Measurements from ENCODE around the gene IL17REL.
A peak's percentile ranks its signal among the peaks of the same experiment; 100 is the strongest.

Gene IL17REL

DNA sequence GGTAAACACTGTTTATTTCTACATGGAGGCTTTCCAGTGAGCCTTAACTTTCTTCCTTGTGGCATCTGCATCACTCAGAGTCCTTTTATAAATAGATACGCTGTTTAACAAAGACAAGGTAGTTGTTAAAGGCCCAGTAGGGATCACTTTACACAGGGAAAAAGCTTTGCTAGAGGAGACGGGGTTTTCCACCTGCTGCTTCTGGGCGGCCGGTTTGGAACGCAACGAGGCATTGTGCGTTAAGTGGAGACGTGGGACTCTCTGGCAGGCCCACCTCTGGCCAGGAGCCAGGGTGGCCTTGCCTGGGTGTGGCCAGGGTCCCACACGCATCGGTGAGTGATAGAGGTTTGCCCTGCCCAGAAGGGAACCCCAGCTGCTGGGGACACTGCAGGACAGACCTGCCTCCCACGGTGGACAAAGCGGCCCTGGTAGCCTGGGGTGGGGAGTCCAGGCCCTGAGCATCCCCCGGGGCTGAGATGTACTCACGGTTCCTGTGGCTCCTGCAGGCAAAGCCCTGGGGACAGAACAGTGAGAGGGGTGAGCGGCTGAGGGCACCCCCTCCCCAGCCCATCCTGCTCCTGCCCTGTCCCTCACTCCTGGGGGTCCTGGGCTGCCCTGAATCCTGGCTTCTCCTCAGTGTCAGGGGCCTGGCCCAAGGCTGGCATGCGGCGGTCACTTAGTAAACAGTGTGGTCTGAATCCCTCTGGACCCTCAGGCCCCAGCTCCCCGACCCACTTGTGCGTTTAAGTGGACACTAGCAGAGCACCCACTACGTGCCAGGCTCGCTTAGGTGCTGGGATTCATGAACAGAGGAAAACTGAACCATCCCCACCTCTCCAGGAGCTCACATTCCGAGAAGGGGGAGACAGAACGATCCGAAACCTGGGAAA lies 4.2 kb downstream of the IL17REL start:
- Mint-ChIP-seq H3K4me3 (no peak overlapping the region), H3K4me1 (ENCODE audit: low read depth) (peaks cover 12% of the 10 kb centered on the region), H3K9me3 (ENCODE audit: low read depth) (no peaks in the 10 kb centered on the region), H3K27me3 (peaks cover 2% of the 10 kb centered on the region), H3K36me3 (no peaks in the 10 kb centered on the region), H3K27ac (no peak overlapping the region)

DNA sequence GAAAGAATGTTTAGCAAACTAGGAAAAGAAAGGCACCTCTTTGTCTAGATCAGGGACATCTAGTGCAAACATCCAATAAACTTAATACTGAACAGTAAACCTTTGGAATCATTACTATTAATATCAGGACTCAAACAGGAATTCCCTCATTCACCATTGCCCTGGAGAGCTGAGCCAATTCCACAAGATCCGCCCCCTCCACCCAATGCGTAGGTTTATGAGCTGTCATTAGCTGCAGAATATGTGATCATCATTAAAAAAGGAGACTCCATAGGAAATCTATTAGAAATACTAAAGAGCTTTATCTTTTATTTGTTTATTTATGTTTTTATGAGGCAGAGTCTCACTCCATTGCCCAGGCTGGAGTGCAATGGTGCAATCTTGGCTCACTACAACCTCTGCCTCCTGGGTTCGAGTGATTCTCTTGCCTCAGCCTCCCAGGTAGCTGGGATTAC lies 5.5 kb downstream of the IL17REL start:
- Mint-ChIP-seq H3K9me3 (ENCODE audit: low read depth) (no peaks in the 10 kb centered on the region), H3K4me3 (no peak overlapping the region), H3K27me3 (peaks cover 2% of the 10 kb centered on the region), H3K4me1 (ENCODE audit: low read depth) (peaks cover 9% of the 10 kb centered on the region), H3K27ac (no peak overlapping the region), H3K36me3 (no peaks in the 10 kb centered on the region)

DNA sequence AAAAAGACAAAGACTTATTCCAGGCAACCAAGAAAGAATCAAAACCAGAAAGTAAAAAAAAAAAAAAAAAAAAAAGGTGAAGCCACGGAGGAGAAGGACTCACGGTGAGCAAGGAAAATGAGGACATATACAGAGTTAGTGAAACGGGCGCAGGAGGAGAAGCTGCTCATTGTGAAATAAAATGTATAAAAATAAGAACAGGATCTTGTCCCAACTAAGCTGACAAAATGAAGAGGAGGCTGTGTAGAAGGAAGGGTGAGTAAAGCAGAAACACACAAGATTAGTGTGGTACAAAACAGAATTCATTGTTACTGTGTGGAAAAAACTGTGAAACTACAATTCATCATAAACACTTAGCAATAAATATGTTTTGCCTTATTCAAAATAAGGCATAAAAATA lies 7.6 kb downstream of the IL17REL start:
- Mint-ChIP-seq H3K9me3 (ENCODE audit: low read depth) (no peaks in the 10 kb centered on the region), H3K4me3 (no peak overlapping the region), H3K4me1 (ENCODE audit: low read depth) (no peaks in the 10 kb centered on the region), H3K27me3 (no peaks in the 10 kb centered on the region), H3K27ac (no peak overlapping the region), H3K36me3 (no peaks in the 10 kb centered on the region)

DNA sequence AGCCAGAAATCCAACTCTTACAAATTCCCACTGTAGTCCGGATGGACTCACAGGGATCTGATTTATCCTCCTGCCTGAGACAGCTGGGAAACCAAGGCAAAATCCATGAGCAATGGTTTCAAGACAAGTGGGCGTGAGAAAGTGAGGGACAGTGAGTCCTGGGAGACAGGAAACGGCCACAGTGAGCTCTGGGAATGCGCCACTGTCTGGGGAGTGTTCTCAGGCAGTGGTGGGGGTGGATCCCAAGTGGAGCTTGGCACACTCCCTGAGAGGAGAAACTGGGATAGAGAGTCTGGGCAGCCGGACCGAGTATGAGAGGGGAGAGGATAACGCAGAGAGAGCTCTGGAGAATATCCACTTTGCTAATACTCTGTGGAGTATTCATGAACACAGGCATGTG lies 9.8 kb downstream of the IL17REL start:
- Mint-ChIP-seq H3K27ac (no peak overlapping the region), H3K36me3 (no peaks in the 10 kb centered on the region), H3K27me3 (peaks cover 3% of the 10 kb centered on the region), H3K9me3 (ENCODE audit: low read depth) (no peaks in the 10 kb centered on the region), H3K4me3 (no peak overlapping the region), H3K4me1 (ENCODE audit: low read depth) (peaks cover 9% of the 10 kb centered on the region)

DNA sequence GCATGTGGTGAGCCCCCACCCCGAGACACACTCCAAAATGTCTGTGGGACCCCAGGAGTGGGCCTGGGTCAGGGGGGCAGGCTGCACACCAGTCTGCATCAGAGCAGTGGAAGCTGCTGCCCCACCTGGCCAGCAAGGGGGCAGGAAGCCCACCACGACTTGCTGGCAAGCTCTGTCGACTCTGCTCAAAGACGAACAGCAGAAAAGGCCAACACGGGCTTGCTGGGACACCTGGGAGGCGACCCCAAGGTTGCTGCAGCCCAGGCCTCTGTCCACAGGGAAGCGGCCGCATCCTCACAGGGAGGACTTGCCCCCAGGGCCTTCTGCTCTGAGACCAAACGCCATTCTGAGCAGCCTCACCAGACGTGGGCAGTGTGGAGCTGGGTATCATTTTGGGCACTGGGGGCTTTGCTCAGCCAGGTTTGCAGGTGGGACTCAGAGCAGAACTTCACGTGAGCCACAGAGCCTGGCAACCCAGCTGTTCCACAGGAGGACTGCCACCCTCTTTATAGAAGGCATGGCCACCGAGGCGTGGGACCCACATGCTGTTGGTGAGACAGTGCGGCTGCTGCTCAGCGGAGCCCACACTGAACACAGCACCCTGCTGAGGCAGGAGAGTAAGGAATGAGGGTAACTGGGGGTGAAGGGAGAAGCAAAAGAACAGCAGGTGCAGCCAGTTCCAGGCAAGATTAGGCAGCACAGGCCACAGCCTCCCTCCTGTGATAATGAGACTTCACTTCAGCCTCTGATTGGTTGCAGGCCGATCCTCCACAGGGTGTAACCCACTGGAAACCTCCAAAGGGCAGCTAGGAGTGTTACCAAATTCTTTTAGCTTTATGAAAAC lies 11.0 kb downstream of the IL17REL start:
- Mint-ChIP-seq H3K27ac (no peak overlapping the region), H3K9me3 (ENCODE audit: low read depth) (no peaks in the 10 kb centered on the region), H3K27me3 (peaks cover 3% of the 10 kb centered on the region), H3K4me3 (no peak overlapping the region), H3K4me1 (ENCODE audit: low read depth) (peaks cover 9% of the 10 kb centered on the region), H3K36me3 (no peaks in the 10 kb centered on the region)

DNA sequence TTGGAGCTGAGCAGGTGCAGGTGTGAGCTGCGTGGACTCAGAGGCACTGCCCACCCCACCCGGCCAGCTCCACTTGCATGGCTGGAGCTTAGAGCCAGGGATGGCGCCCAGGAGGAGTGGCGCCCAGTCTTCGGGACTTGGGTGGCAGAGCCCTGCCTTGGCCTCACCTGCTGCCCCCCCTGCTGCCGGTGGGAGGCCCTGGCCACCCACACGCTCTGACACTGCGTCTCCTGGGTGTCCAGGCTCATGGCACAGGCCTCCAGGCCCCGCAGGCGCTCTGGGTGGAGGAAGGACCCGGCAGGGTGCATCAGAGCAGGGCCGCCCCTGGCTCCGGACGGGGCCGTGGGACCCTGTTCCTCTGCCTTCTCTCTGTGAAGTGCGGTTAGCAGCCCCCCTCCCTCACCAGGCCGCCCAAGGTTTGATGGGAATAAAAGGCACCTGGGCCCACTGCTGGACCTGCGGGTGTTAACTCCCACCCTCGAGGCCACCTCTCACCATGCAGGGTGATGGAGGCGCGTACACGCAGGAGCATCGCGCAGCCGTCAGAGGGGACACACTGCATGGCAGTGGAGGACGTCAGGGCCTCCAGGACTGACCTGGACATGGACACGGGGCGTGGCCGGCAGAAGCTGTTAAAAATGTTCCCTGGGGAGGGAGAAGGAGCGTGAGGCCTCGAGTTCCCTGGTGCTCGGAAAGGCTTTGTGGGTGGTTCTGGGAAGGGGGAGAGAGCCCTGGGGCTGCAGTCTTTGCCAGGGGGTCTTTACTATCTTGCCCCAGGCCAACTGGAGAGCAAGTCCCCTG lies 11.8 kb downstream of the IL17REL start:
- Mint-ChIP-seq H3K9me3 (ENCODE audit: low read depth) (no peaks in the 10 kb centered on the region), H3K4me1 (ENCODE audit: low read depth) (peaks cover 9% of the 10 kb centered on the region), H3K36me3 (no peaks in the 10 kb centered on the region), H3K27ac (no peak overlapping the region), H3K4me3 (no peak overlapping the region), H3K27me3 (peaks cover 3% of the 10 kb centered on the region)

DNA sequence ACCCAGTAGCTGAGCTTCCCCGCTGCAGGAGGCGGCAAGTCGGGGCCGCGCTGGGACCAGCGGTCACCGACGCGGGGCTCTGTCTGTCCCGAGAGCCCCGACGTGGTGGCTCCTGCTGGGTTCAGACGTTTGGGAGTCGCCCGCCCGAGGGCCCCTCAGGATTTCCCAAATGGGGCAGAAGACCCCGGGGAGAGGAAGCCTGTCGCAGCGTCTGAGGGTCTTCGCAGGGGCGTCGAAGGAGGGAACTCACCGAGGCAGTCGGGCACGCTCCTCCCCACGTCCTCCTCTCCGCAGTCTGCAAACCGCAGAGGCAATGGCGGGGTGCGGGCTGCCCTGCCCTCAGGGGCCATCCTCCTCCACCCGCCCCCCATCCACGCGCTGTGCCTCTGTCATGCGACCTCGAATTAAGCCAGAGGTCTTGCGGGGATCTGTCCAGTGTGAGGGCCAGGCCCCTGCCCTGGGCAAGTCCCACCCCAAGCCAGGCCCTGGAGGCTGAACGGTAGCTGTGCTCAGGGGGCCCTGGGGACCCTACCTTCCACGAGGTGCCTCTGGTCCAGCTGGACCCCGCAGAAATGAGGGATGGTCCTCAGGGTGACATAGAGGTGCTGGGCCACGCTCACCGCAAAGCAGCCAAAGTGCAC lies 12.5 kb downstream of the IL17REL start:
- Mint-ChIP-seq H3K36me3 (no peaks in the 10 kb centered on the region), H3K4me1 (ENCODE audit: low read depth) (peaks cover 9% of the 10 kb centered on the region), H3K27ac (no peak overlapping the region), H3K9me3 (ENCODE audit: low read depth) (no peaks in the 10 kb centered on the region), H3K4me3 (no peak overlapping the region), H3K27me3 (peaks cover 3% of the 10 kb centered on the region)

DNA sequence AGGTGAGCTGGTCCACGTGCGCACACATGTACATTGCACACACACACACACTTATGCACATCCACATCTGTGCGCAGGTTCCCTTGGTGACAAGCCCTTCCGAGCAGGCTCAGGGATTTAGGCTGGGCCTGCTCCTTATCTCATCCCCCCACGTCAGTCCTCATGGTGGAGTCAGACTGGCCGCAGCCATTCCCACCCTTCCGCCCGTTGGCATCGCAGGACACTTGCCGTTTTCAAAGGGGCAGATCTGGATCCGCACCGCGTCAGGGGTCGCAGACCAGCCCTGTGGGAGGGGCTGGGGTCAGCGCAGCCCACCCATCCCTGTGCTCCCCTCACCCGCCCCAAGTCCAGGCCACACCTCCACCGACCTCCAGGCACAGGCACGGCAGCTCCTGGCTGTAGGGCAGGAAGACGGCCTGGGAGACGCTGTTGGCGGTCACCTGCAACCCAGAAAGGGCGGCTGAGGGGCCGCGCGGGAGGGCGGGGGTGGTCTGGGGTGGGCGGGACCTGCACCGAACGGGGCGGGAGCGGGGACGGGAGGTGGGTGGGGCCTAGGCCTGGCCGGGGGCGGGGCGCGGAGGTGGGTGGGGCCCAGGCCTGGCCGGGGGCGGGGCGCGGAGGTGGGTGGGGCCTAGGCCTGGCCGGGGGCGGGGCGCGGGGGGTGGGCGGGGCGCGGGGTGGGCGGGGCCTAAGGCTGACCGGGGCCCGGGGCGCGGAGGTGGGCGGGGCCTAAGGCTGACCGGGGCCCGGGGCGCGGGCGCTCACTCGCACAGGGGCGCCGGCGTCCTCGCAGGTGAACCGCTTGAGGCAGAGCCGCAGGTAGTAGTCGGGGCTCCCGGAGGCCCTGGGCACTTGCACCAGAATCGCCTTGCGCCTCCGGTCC lies 13.3 kb downstream of the IL17REL start:
- Mint-ChIP-seq H3K27ac (no peak overlapping the region), H3K9me3 (ENCODE audit: low read depth) (no peaks in the 10 kb centered on the region), H3K27me3 (peaks cover 3% of the 10 kb centered on the region), H3K4me3 (peak overlapping the region; percentile 30), H3K4me1 (ENCODE audit: low read depth) (peaks cover 9% of the 10 kb centered on the region), H3K36me3 (no peaks in the 10 kb centered on the region)

DNA sequence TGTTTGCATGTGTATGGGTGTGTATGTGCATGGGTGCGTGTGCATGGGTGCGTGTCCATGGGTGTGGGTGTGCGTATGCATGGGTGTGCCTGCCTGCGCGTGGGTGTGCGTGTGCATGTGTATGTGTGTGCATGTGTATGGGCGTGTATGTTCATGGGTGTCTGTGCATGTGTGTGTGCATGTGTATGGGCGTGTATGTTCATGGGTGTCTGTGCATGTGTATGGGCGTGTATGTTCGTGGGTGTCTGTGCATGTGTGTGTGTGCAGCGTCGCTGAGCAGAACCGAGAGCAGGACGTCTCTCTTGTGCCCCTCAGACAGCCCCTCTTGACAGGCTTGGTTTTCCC lies 13.9 kb downstream of the IL17REL start:
- Mint-ChIP-seq H3K36me3 (no peaks in the 10 kb centered on the region), H3K27me3 (peaks cover 3% of the 10 kb centered on the region), H3K9me3 (ENCODE audit: low read depth) (no peaks in the 10 kb centered on the region), H3K4me1 (ENCODE audit: low read depth) (peaks cover 9% of the 10 kb centered on the region), H3K4me3 (no peak overlapping the region), H3K27ac (no peak overlapping the region)

DNA sequence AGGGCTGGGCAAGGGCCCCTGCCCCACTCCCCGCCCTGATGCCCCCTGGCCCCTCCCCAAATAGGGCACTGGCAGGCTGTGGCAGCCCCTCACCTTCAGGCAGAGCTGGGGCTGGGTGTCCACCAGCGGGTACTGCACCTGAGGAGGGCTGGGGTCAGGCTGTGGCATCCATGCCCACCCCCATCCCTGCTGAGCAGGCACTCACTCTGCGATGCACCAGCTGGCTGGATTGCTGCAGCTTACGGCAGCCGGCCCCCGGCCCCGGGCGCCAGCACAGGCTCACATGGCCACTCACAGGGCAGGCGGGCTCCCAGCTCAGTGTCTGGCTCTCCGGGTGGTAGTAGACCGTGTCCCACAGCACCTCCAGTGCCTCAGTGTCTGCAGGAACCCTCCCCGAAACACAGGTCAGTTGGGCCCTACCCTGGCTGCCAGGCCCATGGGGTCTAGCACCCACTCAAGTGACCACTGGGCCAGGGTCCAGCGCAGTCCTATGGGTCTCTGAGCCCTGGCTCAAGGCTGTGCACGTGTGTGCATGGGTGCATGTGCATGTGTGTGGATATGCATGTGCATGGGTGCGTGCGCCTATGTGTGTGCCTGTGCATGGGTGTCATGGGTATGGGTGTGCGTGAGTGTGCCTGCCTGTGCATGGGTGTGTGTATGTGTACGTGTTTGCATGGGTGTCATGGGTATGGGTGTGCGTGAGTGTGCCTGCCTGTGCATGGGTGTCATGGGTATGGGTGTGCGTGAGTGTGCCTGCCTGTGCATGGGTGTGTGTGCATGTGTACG lies 14.4 kb downstream of the IL17REL start:
- Mint-ChIP-seq H3K36me3 (no peaks in the 10 kb centered on the region), H3K27me3 (peaks cover 3% of the 10 kb centered on the region), H3K9me3 (ENCODE audit: low read depth) (no peaks in the 10 kb centered on the region), H3K4me3 (peak overlapping the region; percentile 25), H3K27ac (no peak overlapping the region), H3K4me1 (ENCODE audit: low read depth) (peaks cover 13% of the 10 kb centered on the region)

DNA sequence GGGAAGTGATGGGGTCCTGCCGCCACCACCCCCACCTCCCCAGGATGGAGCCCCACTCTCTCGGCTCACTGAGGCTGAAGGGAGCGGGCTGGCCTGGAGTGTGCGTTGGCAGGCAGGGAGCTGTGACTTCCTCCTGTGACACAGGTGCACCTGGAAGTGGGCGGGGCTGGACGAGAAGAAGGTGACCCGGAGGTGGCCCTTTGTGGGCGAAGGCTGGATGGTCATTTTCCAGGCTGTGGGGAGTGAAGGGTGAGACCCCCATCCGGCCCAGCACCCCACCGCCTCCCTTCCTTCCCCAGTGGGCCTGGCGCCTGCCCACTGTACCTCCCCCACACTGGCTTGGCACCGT lies 15.3 kb downstream of the IL17REL start:
- Mint-ChIP-seq H3K27ac (no peak overlapping the region), H3K9me3 (ENCODE audit: low read depth) (no peaks in the 10 kb centered on the region), H3K36me3 (no peaks in the 10 kb centered on the region), H3K4me1 (ENCODE audit: low read depth) (peaks cover 16% of the 10 kb centered on the region), H3K27me3 (peaks cover 3% of the 10 kb centered on the region), H3K4me3 (no peak overlapping the region)

DNA sequence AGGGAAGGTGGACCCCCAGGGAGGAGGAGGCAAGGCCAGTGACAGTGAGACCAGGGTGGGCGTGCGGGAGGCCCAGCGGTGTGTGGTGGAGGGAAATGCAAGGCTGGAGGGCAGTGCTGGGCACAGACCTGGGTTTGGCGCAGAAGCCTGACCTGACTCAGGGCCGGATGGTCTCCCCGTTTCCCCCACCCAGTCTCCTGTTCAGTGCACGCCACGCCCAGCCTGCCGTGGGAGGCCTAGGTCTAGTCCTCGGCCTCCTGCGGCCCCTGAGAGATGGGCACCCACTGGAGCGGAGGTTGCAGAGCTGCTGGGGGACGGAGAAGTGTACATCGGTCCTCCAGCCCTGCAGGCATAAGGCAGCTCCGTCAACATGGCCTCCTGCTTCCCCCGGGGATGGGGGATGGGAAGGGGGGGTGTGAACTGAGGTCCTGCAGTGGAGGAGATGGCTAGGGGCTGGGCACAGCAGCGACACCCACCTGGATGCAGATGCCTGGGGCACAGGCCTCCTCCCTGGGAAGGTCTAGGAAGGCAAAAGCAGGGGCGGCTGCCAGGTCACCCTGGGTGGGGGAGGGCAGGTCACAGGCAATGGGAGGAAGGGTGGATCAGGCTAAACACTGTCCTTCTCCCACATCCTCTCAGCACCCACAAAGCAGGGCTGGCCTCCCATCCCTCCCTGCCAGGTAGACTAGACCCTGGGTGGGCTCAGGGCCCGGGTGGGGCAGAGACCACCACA lies 15.9 kb downstream of the IL17REL start:
- Mint-ChIP-seq H3K4me1 (ENCODE audit: low read depth) (peaks cover 18% of the 10 kb centered on the region), H3K27ac (no peak overlapping the region), H3K4me3 (no peak overlapping the region), H3K36me3 (peaks cover 3% of the 10 kb centered on the region), H3K27me3 (peaks cover 3% of the 10 kb centered on the region), H3K9me3 (ENCODE audit: low read depth) (peaks cover 2% of the 10 kb centered on the region)

DNA sequence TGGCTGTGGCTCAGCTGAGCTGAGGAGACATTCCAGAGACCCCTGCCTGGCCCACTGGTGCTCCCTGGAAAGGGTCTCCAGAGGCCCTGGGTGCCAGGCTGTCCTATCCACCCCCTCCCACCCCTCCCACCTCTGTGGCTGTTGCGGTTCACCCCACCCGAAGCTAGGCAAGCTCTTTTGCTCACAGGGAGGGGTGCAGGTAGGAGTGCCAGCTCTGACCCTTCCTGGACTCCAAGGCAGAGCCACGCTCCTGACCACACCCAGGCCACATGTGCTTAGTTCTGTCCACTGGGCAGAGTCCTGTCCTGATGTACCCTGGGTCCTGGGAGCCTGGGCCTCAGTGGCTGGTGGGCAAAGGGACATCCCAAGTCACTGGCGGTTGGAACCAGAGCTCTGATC lies 16.4 kb downstream of the IL17REL start:
- no peak overlapping the region for H3K27ac Mint-ChIP-seq
- peaks cover 3% of the 10 kb centered on the region for H3K27me3 Mint-ChIP-seq

More for the DNA sequence above, 16.4 kb downstream of the IL17REL start:
- peaks cover 8% of the 10 kb centered on the region for H3K9me3 Mint-ChIP-seq (ENCODE audit: low read depth)
- H3K4me3 Mint-ChIP-seq = no peak overlapping the region
- H3K4me1 Mint-ChIP-seq (ENCODE audit: low read depth) = peaks cover 19% of the 10 kb centered on the region
- H3K36me3 Mint-ChIP-seq = peaks cover 6% of the 10 kb centered on the region
